Mucosa of rectum (tissue), 2 donors: ENCODE data around the gene TBCK.

Experiments
- H3K27ac ChIP-seq, 2 donors: one replicate each; pipeline ENCODE4 v1.7.0; 2013; ENCODE audit warnings: inconsistent platforms in 2 of 2, low read depth in 2 of 2, low read length in 2 of 2
- H3K27me3 ChIP-seq, 2 donors: one replicate each; pipeline ENCODE4 v1.7.0; 2013; ENCODE audit warnings: low read length in 2 of 2; ENCODE audit not compliant: control insufficient read depth in 2 of 2, insufficient read depth in 2 of 2
- H3K36me3 ChIP-seq, 2 donors: one replicate each; pipeline ENCODE4 v1.7.0; 2013; ENCODE audit warnings: low read length in 2 of 2; ENCODE audit not compliant: control insufficient read depth in 2 of 2, insufficient read depth in 2 of 2
- H3K4me1 ChIP-seq, 2 donors: one replicate each; pipeline ENCODE4 v1.7.0; 2013; ENCODE audit warnings: low read length in 2 of 2, mild to moderate bottlenecking in 1 of 2; ENCODE audit not compliant: control insufficient read depth in 2 of 2, insufficient read depth in 2 of 2
- H3K4me3 ChIP-seq, 2 donors: one replicate each; pipeline ENCODE4 v1.7.0; 2013; ENCODE audit warnings: low read length in 2 of 2
- H3K9ac ChIP-seq, 2 donors: one replicate each; pipeline ENCODE4 v1.7.0; 2013; ENCODE audit warnings: low read length in 2 of 2, low read depth in 1 of 2, mild to moderate bottlenecking in 1 of 2
- H3K9me3 ChIP-seq, 2 donors: one replicate each; pipeline ENCODE4 v1.7.0; 2013; ENCODE audit warnings: low read length in 2 of 2; ENCODE audit not compliant: control insufficient read depth in 2 of 2
- donor health status: healthy.
- donor health status: Normal muscosa, but diverticular disease.

TBCK gene

DNA sequence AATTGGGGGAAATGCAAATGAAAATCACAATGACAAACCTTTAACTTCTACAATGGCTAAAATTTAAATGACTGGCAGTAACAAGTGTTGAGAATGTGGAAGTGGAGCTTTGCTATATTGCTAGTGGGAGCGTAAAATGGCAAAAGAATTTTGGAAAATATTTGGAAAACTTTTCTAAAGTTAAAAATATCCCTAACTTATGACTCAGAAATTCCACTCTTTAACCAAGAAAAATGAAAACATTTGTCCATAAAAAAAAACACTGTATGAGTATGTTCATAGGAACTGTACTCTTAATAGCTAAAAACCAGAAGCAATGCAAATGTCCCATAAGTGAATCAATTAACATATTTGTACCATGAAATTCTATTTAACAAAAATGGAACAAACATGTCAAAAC, 3.6 kb downstream of the TBCK start:
- Histone ChIP-seq H3K4me3 (no peak overlapping the region), H3K9me3 (no peaks in the 10 kb centered on the region), H3K4me1 (peaks cover 4 to 8% of the 10 kb centered on the region in 2 donors), H3K9ac (no peak overlapping the region), H3K36me3 (peaks cover 0 to 5% of the 10 kb centered on the region in 2 donors), H3K27me3 (no peaks in the 10 kb centered on the region), H3K27ac (no peak overlapping the region)

DNA sequence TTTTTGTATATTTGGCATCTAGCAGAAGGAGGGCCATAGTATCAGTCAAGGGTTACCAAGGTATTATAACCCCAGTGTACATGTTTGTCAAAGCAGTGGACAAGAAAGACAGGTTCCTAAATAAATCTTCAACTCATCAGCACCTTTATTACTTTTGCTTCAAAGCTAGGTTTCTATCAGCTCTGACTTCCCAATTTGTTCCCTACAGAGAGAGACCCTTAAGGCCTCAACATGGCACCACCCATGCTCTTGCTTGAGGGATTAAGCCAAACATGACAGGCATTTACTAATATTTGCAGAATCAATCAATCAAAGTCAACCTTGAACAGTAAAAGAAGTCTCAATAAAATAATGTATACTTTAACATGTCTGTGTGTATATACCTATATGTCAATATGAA, 9.4 kb downstream of the TBCK start:
- H3K9me3 ChIP-seq, result no peaks in the 10 kb centered on the region
- H3K27me3 ChIP-seq, result no peaks in the 10 kb centered on the region
- no peak overlapping the region for H3K9ac ChIP-seq
- H3K27ac ChIP-seq, result no peak overlapping the region
- no peaks in the 10 kb centered on the region for H3K4me1 ChIP-seq
- H3K36me3 ChIP-seq, result peaks cover 0 to 20% of the 10 kb centered on the region in 2 donors
- H3K4me3 ChIP-seq, result no peak overlapping the region

DNA sequence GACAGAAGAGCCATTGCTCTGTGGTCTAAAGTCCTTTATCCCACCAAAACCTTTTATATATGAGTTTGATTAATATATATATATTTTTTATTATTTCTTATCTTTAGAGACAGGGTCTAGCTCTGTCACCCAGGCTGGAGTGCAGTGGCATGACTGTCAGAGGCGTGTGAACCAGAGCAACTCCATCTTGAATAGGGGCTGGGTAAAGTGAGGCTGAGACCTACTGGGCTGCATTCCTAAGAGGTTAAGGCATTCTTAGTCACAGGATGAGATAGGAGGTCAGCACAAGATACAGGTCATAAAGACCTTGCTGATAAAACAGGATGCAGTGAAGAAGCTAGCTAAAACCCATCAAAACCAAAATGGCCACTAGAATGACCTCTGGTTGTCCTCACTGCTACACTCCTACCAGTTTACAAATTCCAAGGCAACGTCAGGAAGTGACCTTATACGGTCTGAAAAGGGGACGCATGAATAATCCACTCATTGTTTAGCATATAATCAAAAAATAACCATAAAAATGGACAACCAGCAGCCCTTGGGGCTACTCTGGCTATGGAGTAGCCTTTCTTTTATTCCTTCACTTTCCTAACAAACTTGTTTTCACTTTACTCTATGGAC, 10.5 kb downstream of the TBCK start:
- Histone ChIP-seq H3K4me3 (no peak overlapping the region), H3K36me3 (peaks cover 0 to 20% of the 10 kb centered on the region in 2 donors), H3K4me1 (no peaks in the 10 kb centered on the region), H3K9me3 (no peaks in the 10 kb centered on the region), H3K27me3 (no peaks in the 10 kb centered on the region), H3K27ac (no peak overlapping the region), H3K9ac (no peak overlapping the region)

DNA sequence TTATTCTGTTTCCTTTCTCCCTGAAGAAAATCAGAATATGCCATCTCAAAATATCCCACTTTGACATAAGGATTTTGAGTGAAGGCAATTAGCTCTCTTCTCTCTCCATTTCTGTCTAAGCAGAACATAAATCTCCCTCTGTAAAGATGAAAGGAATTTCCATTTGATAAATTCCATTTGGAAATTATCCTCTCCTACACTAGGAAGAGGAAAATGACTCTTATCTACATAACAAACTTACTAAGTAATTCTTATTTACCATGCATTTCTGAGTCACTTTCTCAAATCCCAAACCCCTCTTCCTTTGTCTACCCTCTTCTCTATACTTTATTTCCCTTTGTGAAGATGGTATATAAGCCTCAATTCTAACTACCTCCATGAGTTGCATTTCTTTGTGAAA, 11.4 kb downstream of the TBCK start:
- Histone ChIP-seq H3K9me3 (no peaks in the 10 kb centered on the region), H3K4me3 (no peak overlapping the region), H3K4me1 (no peaks in the 10 kb centered on the region), H3K36me3 (peaks cover 4 to 25% of the 10 kb centered on the region in 2 donors), H3K9ac (no peak overlapping the region), H3K27me3 (no peaks in the 10 kb centered on the region), H3K27ac (no peak overlapping the region)

DNA sequence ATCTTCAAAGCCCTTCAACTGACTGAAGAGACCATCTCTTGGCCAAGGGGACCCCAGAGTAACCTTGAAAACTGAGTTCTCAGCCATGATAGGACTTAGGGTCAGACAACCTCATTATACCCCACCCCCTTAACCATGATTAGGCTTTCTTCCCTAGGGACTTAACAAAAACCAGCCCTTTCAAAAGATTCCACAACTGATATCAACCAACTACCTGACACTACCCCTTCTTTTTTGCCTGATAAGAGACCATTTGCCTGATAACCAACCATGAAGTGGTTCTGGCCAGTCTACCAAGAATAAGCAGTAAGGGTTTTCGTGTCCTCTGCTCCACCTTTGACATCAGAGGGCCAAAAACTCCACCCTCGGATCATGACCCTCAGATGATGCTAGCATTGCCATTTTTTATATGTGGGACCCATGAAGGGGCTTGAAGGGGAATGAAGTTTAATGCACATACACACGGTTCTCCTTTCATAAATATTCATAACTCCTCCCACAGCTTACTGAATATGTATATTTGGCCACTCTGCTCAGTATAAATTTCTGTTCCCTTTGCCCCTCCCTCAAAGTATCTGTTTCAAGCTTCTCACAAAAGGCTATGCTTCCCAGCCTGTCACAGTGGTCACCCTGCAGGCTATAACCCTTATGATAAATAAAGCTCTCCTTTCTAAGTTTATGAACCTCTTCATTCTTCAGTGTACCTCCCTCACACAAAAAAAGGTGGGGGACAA, 12.3 kb downstream of the TBCK start:
- Histone ChIP-seq H3K36me3 (peaks cover 4 to 28% of the 10 kb centered on the region in 2 donors), H3K9me3 (no peaks in the 10 kb centered on the region), H3K4me3 (no peak overlapping the region), H3K27me3 (no peaks in the 10 kb centered on the region), H3K9ac (no peak overlapping the region), H3K27ac (no peak overlapping the region), H3K4me1 (no peaks in the 10 kb centered on the region)

DNA sequence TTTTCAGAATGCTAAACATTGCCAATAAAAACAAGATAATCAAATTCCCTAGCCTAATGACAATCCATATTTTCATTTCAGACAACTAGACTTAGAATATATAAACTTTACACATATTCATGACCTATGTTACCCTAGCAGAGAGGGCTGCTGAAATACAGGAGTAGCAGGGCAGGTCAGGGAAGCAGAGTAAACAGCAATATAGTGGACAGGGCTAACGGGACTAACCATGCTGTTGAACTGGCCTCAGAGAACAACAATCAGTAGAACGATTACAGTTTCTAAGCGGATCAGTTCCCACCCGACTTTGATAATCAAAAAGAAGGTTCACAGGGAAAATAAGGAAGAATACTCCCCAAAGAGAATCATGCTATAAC, 14.0 kb downstream of the TBCK start:
- Histone ChIP-seq H3K36me3 (peaks cover 4 to 23% of the 10 kb centered on the region in 2 donors), H3K27me3 (no peaks in the 10 kb centered on the region)

DNA sequence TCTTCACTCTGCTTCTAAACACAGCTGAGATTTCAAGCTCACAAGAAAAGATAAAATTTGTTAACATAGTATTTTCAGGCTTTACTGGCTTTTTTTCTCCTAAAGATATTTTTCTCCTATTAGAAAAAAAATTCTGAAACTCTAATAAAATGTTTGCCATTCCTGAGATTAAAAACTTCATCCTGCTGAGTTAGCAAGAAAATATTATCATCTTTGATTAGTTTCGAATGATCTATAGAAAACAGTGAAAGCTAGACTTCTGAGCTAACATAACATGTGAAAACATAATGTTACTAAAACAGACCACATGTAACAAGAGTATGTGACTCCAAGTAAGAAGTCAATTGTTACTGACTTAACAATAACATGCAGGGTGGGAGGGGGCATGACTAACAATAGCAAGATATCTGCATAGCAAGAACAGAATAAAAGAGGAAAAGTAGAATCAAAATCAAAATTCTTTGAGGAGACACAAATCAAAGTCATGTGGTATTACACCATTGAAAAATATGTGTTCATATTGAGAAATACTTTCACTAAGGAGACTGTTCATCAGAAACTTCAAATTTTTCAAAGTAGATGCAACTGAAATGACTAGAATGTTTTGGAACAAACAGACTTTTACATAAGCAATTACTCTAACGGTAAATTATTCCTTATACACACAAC, 14.5 kb downstream of the TBCK start:
- no peaks in the 10 kb centered on the region for H3K4me1 ChIP-seq
- no peaks in the 10 kb centered on the region for H3K9me3 ChIP-seq
- no peaks in the 10 kb centered on the region for H3K27me3 ChIP-seq
- no peak overlapping the region for H3K4me3 ChIP-seq
- H3K36me3 ChIP-seq, result peaks cover 4 to 21% of the 10 kb centered on the region in 2 donors
- H3K9ac ChIP-seq, result no peak overlapping the region
- H3K27ac ChIP-seq, result no peak overlapping the region

More for the DNA sequence above, 14.0 kb downstream of the TBCK start:
- Histone ChIP-seq H3K9me3 (no peaks in the 10 kb centered on the region), H3K4me1 (no peaks in the 10 kb centered on the region), H3K4me3 (no peak overlapping the region), H3K9ac (no peak overlapping the region), H3K27ac (no peak overlapping the region)

DNA sequence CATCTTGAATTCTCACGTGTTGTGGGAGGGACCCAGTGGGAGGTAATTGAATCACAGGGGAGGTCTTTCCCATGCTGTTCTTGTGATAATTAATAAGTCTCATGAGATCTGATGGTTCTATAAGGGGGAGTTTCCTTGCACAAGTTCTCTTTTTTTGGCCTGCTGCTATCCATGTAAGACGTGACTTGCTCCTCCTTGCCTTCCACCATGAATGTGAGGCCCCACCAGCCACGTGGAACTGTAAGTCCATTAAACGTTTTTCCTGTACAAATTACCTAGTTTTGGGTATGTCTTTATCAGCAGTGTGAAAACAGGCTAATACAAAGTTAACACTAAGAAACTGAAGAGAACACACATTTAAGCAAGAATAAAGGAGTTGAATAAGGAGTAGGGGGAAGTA, 16.0 kb downstream of the TBCK start:
- Histone ChIP-seq H3K9ac (no peak overlapping the region), H3K4me3 (no peak overlapping the region), H3K27me3 (no peaks in the 10 kb centered on the region), H3K36me3 (peaks cover 4 to 15% of the 10 kb centered on the region in 2 donors), H3K4me1 (no peaks in the 10 kb centered on the region), H3K9me3 (no peaks in the 10 kb centered on the region), H3K27ac (no peak overlapping the region)

DNA sequence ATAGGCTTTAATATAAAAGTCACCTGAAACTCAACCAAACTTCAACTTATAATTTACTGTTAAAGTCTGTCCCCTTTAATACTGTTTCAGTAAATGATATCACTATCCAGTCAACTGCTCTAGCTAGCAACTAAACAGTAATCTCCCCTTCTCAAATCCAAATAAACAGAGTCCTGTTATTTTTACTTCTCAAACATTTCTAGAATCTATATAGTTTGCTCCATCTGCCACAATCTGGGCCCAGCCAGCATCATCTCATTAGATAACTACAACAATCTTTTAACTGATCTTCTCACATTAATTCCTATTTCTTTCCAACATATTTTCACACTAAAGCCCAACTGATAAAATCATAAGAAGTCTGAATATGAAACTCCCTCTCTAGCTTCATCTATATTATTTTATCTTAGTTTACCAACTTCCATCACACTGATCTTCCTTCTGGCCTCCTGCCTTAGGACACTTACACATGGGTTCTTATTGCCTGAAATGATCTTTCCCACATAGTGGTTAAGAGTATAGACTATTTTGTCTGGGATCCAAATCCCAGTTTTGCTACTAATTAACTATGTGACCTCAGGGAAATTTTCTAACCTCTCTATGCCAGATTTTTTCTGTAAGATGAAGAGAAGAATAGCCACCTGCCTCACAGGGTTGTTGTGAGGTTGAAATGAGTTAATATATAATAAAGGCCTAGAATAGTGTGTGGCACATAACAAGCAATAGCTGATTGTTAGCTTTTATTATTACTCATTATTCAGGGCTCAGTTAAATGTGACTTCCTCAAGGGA, 18.6 kb downstream of the TBCK start:
- Histone ChIP-seq H3K4me1 (no peaks in the 10 kb centered on the region), H3K9me3 (no peaks in the 10 kb centered on the region), H3K27ac (no peak overlapping the region), H3K4me3 (no peak overlapping the region), H3K36me3 (peaks cover 8 to 18% of the 10 kb centered on the region in 2 donors), H3K27me3 (no peaks in the 10 kb centered on the region), H3K9ac (no peak overlapping the region)

DNA sequence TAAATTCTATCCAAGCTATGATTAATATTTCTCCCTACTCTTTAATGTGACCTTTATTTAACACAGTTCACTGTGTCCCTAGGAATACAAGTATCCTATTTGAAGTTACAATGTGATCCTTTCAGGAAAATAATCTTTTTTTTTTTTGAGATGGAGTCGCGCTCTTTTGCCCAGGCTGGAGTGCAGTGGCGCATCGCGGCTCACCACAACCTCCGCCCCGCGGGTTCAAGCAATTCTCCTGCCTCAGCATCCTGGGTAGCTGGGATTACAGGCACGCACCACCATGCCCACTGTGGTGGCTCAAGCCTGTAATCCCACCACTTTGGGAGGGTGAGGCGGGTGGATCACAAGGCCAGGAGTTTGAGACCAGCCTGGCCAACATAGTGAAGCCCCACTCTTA, 21.9 kb downstream of the TBCK start:
- Histone ChIP-seq H3K9me3 (no peaks in the 10 kb centered on the region), H3K4me3 (no peak overlapping the region), H3K4me1 (no peaks in the 10 kb centered on the region), H3K36me3 (peaks cover 9 to 20% of the 10 kb centered on the region in 2 donors), H3K27me3 (no peaks in the 10 kb centered on the region), H3K9ac (no peak overlapping the region), H3K27ac (no peak overlapping the region)
